H9 (cell line): ENCODE data around the gene FAM222B. TPM values are rescaled to one million over a fixed set of nuclear protein-coding genes. Genes with fewer than 3 reads are reported as not detected.

Experiments used
- DNase-seq: peaks from one replicate; pipeline ENCODE4 v3.0.0-alpha.2; 2017
- H2AFZ ChIP-seq: one replicate; pipeline ENCODE4 v1.6.1; 2013; ENCODE audit warnings: mild to moderate bottlenecking, low read length, control low read depth, moderate library complexity
- H2AK5ac ChIP-seq: 2 replicates; pipeline ENCODE4 v1.6.1; 2013; ENCODE audit warnings: low read length, control low read depth, mixed read lengths; ENCODE audit not compliant: insufficient read length
- H2BK120ac ChIP-seq: one replicate; pipeline ENCODE4 v1.6.1; 2013; ENCODE audit warnings: low read depth, mild to moderate bottlenecking, low read length, control low read depth, inconsistent platforms; ENCODE audit not compliant: poor library complexity, severe bottlenecking
- H2BK12ac ChIP-seq: 2 replicates; pipeline ENCODE4 v1.6.1; 2013; ENCODE audit warnings: low read length, control low read depth, mixed read lengths, low read depth; ENCODE audit not compliant: insufficient read length
- H2BK15ac ChIP-seq: 2 replicates; pipeline ENCODE4 v1.6.1; 2013; ENCODE audit warnings: low read depth, low read length, control low read depth
- H2BK20ac ChIP-seq: one replicate; pipeline ENCODE4 v1.6.1; 2013; ENCODE audit warnings: low read depth, mild to moderate bottlenecking, low read length, control low read depth, inconsistent platforms; ENCODE audit not compliant: poor library complexity, severe bottlenecking
- H2BK5ac ChIP-seq: 2 replicates; pipeline ENCODE4 v1.6.1; 2013; ENCODE audit warnings: low read length, control low read depth, mixed read lengths; ENCODE audit not compliant: insufficient read length
- H3K14ac ChIP-seq: 2 replicates; pipeline ENCODE4 v1.6.1; 2013; ENCODE audit warnings: low read length, control low read depth; ENCODE audit not compliant: insufficient read depth
- H3K18ac ChIP-seq: 2 replicates; pipeline ENCODE4 v1.6.1; 2013; ENCODE audit warnings: low read depth, mild to moderate bottlenecking, mixed read lengths, low read length, control low read depth; ENCODE audit not compliant: insufficient read length
- H3K23ac ChIP-seq: 2 replicates; pipeline ENCODE4 v1.6.1; 2013; ENCODE audit warnings: low read length, control low read depth, mixed read lengths, low read depth; ENCODE audit not compliant: insufficient read length
- H3K23me2 ChIP-seq: 2 replicates; pipeline ENCODE4 v1.6.1; 2013; ENCODE audit warnings: low read depth, mild to moderate bottlenecking, mixed read lengths, low read length, control low read depth; ENCODE audit not compliant: insufficient read length, poor library complexity, severe bottlenecking
- H3K27ac ChIP-seq: 2 replicates; pipeline ENCODE4 v1.5.1; 2013; ENCODE audit warnings: low read length, control low read depth, mixed read lengths, low read depth; ENCODE audit not compliant: insufficient read length
- H3K27me3 ChIP-seq: 2 replicates; pipeline ENCODE4 v1.6.1; 2013; ENCODE audit warnings: low read length, control low read depth, inconsistent platforms; ENCODE audit not compliant: insufficient read depth
- H3K4ac ChIP-seq: 2 replicates; pipeline ENCODE4 v1.6.1; 2013; ENCODE audit warnings: low read depth, mild to moderate bottlenecking, control low read depth, inconsistent platforms, low read length, moderate library complexity
- H3K4me1 ChIP-seq: 2 replicates; pipeline ENCODE4 v1.6.1; 2013; ENCODE audit warnings: low read length, control low read depth, inconsistent platforms; ENCODE audit not compliant: insufficient read depth
- H3K4me2 ChIP-seq: 2 replicates; pipeline ENCODE4 v1.6.1; 2013; ENCODE audit warnings: low read length, control low read depth, mixed read lengths; ENCODE audit not compliant: insufficient read length, insufficient read depth
- H3K56ac ChIP-seq: 2 replicates; pipeline ENCODE4 v1.6.1; 2013; ENCODE audit warnings: low read depth, mild to moderate bottlenecking, mixed read lengths, low read length, control low read depth; ENCODE audit not compliant: insufficient read length
- H3K79me1 ChIP-seq: 2 replicates; pipeline ENCODE4 v1.6.1; 2013; ENCODE audit warnings: low read depth, mild to moderate bottlenecking, moderate library complexity, low read length, control low read depth, inconsistent platforms; ENCODE audit not compliant: insufficient read depth, poor library complexity, severe bottlenecking
- H3K79me2 ChIP-seq: 2 replicates; pipeline ENCODE4 v1.6.1; 2013; ENCODE audit warnings: low read length, control low read depth, inconsistent platforms; ENCODE audit not compliant: insufficient read depth
- H3K9ac ChIP-seq: 2 replicates; pipeline ENCODE4 v1.6.1; 2013; ENCODE audit warnings: low read length, control low read depth, mixed read lengths; ENCODE audit not compliant: insufficient read length; ENCODE audit errors: extremely low read depth
- H3K9me3 ChIP-seq: one replicate; pipeline ENCODE4 v1.6.1; 2013; ENCODE audit warnings: low read depth, low read length, inconsistent platforms; ENCODE audit not compliant: control insufficient read depth
- H3T11ph ChIP-seq: one replicate; pipeline ENCODE4 v1.6.1; 2013; ENCODE audit warnings: mild to moderate bottlenecking, low read length, control low read depth, inconsistent platforms
- H4K20me1 ChIP-seq: one replicate; pipeline ENCODE4 v1.6.1; 2013; ENCODE audit not compliant: control insufficient read depth, insufficient read length, insufficient read depth
- H4K5ac ChIP-seq: 2 replicates; pipeline ENCODE4 v1.6.1; 2013; ENCODE audit warnings: low read depth, mild to moderate bottlenecking, mixed read lengths, low read length, control low read depth; ENCODE audit not compliant: insufficient read length
- H4K8ac ChIP-seq: replicated peaks from 2 replicates; pipeline ENCODE4 v1.6.1; 2013; ENCODE audit warnings: low read length, control low read depth, mixed read lengths, low read depth; ENCODE audit not compliant: insufficient read length
- H4K91ac ChIP-seq: 2 replicates; pipeline ENCODE4 v1.6.1; 2013; ENCODE audit warnings: low read depth, mild to moderate bottlenecking, moderate library complexity, mixed read lengths, low read length, control low read depth; ENCODE audit not compliant: insufficient read length
- H3K27ac Mint-ChIP-seq, 3 experiments: 2 replicates in 2 of 3; 3 replicates in 1 of 3; pipeline ENCODE4 v1.8.0; 2020 to 2021; ENCODE audit warnings: mixed read lengths in 3 of 3, mild to moderate bottlenecking in 1 of 3, moderate library complexity in 1 of 3
- H3K27me3 Mint-ChIP-seq: 2 replicates; pipeline ENCODE4 v1.8.0; 2021; ENCODE audit warnings: low read depth, mild to moderate bottlenecking, moderate library complexity, mixed read lengths
- H3K36me3 Mint-ChIP-seq, 3 experiments: 2 replicates in 2 of 3; 3 replicates in 1 of 3; pipeline ENCODE4 v1.8.0; 2020 to 2021; ENCODE audit warnings: low read depth in 3 of 3, mixed read lengths in 3 of 3; ENCODE audit not compliant: insufficient read depth in 1 of 3
- H3K4me1 Mint-ChIP-seq, 2 experiments: 2 replicates each; pipeline ENCODE4 v1.8.0; 2020; ENCODE audit warnings: mixed read lengths in 2 of 2
- H3K4me3 Mint-ChIP-seq, 2 experiments: 2 replicates in 1 of 2; 3 replicates in 1 of 2; pipeline ENCODE4 v1.8.0; 2020 to 2021; ENCODE audit warnings: mild to moderate bottlenecking in 2 of 2, mixed read lengths in 2 of 2, moderate library complexity in 1 of 2
- H3K9me3 Mint-ChIP-seq, 2 experiments: 2 replicates in 1 of 2; 3 replicates in 1 of 2; pipeline ENCODE4 v1.8.0; 2020; ENCODE audit warnings: mild to moderate bottlenecking in 2 of 2, mixed read lengths in 2 of 2, moderate library complexity in 1 of 2
- CTCF ChIP-seq: fragments of 200-600 bp; sonication (generic); conservative IDR thresholded peaks from 3 replicates; pipeline ENCODE4 v1.8.0; 2021; ENCODE audit warnings: antibody characterized with exemption, mild to moderate bottlenecking
- WGBS: extraction: QIAGEN DNeasy Blood & Tissue Kit; methylation state at CpG from one replicate; pipeline ENCODE4 v1.1.7; 2013; ENCODE audit warnings: missing lambda C conversion rate, low lambda C conversion rate, mixed read lengths; ENCODE audit not compliant: insufficient read length; ENCODE audit errors: extremely low coverage; 5-methylcytosine and 5-hydroxymethylcytosine counted together
- microRNA-seq: library from miRNA; unstranded; fragments of <30 nt; microRNA quantifications from one replicate; pipeline ENCODE4, GENCODE V29; 2020; ENCODE audit warnings: borderline microRNAs expressed
- total RNA-seq: library from RNA; stranded (reverse); gene quantifications from 2 replicates; pipeline ENCODE4 v1.2.1, GENCODE V29; 2021

FAM222B gene
- total RNA-seq, 1 experiment from 2014 or later, result 76.1 TPM

GRCh38 chr17:28706471-28707338, 135.9 kb downstream of the FAM222B start:
- Histone ChIP-seq H3K27ac (no peak overlapping the region), H2AK5ac (no peak overlapping the region), H2BK12ac (no peak overlapping the region), H3K4ac (no peak overlapping the region), H3K4me2 (no peak overlapping the region), H4K5ac (no peak overlapping the region), H2AFZ (no peak overlapping the region), H2BK15ac (no peak overlapping the region), H3K14ac (no peak overlapping the region), H4K8ac (no peak overlapping the region), H4K91ac (no peak overlapping the region), H3K56ac (no peak overlapping the region), H3K9ac (no peak overlapping the region), H2BK120ac (no peak overlapping the region), H3K79me2 (no peaks in the 10 kb centered on the region), H2BK5ac (no peak overlapping the region), H4K20me1 (peaks cover 4% of the 10 kb centered on the region), H2BK20ac (no peak overlapping the region), H3K18ac (no peak overlapping the region), H3K27me3 (no peaks in the 10 kb centered on the region), H3K4me1 (no peaks in the 10 kb centered on the region), H3T11ph (no peak overlapping the region), H3K9me3 (no peaks in the 10 kb centered on the region), H3K23me2 (peaks cover 10% of the 10 kb centered on the region), H3K23ac (no peak overlapping the region), H3K79me1 (no peaks in the 10 kb centered on the region)
- Mint-ChIP-seq H3K27ac (peak overlapping the region in 2 of 3 experiments; percentile 47 to 55; a peak in 3 of 7 replicates), H3K4me1 (peaks cover 34 to 45% of the 10 kb centered on the region in 2 experiments), H3K27me3 (no peaks in the 10 kb centered on the region), H3K4me3 (0 out of 5 replicates have a peak overlapping the region, but pooled peaks of 1 of the 2 experiments have one; percentile 29), H3K9me3 (no peaks in the 10 kb centered on the region), H3K36me3 (peaks cover 12 to 43% (median 31%) of the 10 kb centered on the region in 3 experiments; a peak in 6 of 7 replicates)
- WGBS, result no CpG with 5 or more reads among the region's 7 CpGs
- DNase-seq, result no peak
- TF ChIP-seq CTCF, result peak; percentile 28; the same call in 2 of the 3 replicates

Small RNAs within 50 kb of the gene (microRNA-seq; reads per million reads assigned to microRNA genes)
- gene MIR451B, result not detected

Other genes with a start within 250 kb of the FAM222B start
- gene SPAG5, start 243.8 kb downstream of the FAM222B start, total RNA-seq, result 114 and 122 TPM in 2 replicates
- 25.2 and 25.8 TPM in 2 replicates for gene RSKR, start 228.6 kb downstream of the FAM222B start, total RNA-seq
- 137 and 142 TPM in 2 replicates for gene BLTP2, start 197.6 kb downstream of the FAM222B start, total RNA-seq
- gene SDF2, start 180.9 kb downstream of the FAM222B start, total RNA-seq, result 40.2 TPM in 2 replicates
- gene SUPT6H, start 180.6 kb downstream of the FAM222B start, total RNA-seq, result 78.5 and 85.8 TPM in 2 replicates
- 14.2 and 15.0 TPM in 2 replicates for gene PROCA1, start 130.9 kb downstream of the FAM222B start, total RNA-seq
- gene RAB34, start 124.9 kb downstream of the FAM222B start, total RNA-seq, result 189 and 190 TPM in 2 replicates
- 2,008 and 2,053 TPM in 2 replicates for gene RPL23A, start 122.8 kb downstream of the FAM222B start, total RNA-seq
- 46.4 and 50.7 TPM in 2 replicates for gene TLCD1, start 116.6 kb downstream of the FAM222B start, total RNA-seq
- gene NEK8, start 114.0 kb downstream of the FAM222B start, total RNA-seq, result 16.6 and 18.8 TPM in 2 replicates
- gene TRAF4, start 98.8 kb downstream of the FAM222B start, total RNA-seq, result 227 and 237 TPM in 2 replicates
- gene ERAL1, start 12.2 kb upstream of the FAM222B start, total RNA-seq, result 61.7 and 67.8 TPM in 2 replicates
- 173 and 185 TPM in 2 replicates for gene FLOT2, start 54.9 kb upstream of the FAM222B start, total RNA-seq
- 28.6 and 29.6 TPM in 2 replicates for gene DHRS13, start 60.3 kb upstream of the FAM222B start, total RNA-seq
- gene PHF12, start 108.7 kb upstream of the FAM222B start, total RNA-seq, result 62.1 and 68.5 TPM in 2 replicates
- 1.8 and 2.8 TPM in 2 replicates for gene SEZ6, start 163.2 kb upstream of the FAM222B start, total RNA-seq
- gene PIPOX, start 200.4 kb upstream of the FAM222B start, total RNA-seq, result 26.8 and 30.1 TPM in 2 replicates